Measurements from ENCODE around the gene SPATA22.
"Not testable (repeated sequence)": the region's sequence is repeated elsewhere in the genome, so short reads cannot be mapped to it uniquely, and the experiment has no call there.

SPATA22 gene

GRCh38 chr17:3471599-3471998 is at the start of gene SPATA22:
Gene SPATA22 (minus strand): TSS chr17:3471819. CDS start chr17:3469325, 2,494 bp downstream.
- DNase-seq (ENCODE audit: low read depth), result no peak

GRCh38 chr17:3519472-3519871 is 47.9 kb upstream of the SPATA22 start:
- not testable (repeated sequence) for DNase-seq (ENCODE audit: low read depth)

- no peak for DNase-seq (ENCODE audit: low read depth)
Measured at GRCh38 chr17:3514873-3515272, 43.3 kb upstream of the SPATA22 start.

GRCh38 chr17:3514167-3514566 is 42.5 kb upstream of the SPATA22 start:
- not testable (repeated sequence) for DNase-seq (ENCODE audit: low read depth)

GRCh38 chr17:3513305-3514035 is 41.9 kb upstream of the SPATA22 start:
- DNase-seq (ENCODE audit: low read depth), result no peak

- no peak for DNase-seq (ENCODE audit: low read depth)
Measured at GRCh38 chr17:3512505-3513171, 41.0 kb upstream of the SPATA22 start.

GRCh38 chr17:3511852-3512504 is 40.4 kb upstream of the SPATA22 start:
- no peak for DNase-seq (ENCODE audit: low read depth)

- DNase-seq (ENCODE audit: low read depth), result no peak
Measured at GRCh38 chr17:3510090-3510489, 38.5 kb upstream of the SPATA22 start.

- DNase-seq (ENCODE audit: low read depth), result no peak
Measured at GRCh38 chr17:3507869-3508268, 36.2 kb upstream of the SPATA22 start.

- DNase-seq (ENCODE audit: low read depth), result no peak
Measured at GRCh38 chr17:3507071-3507470, 35.5 kb upstream of the SPATA22 start.

- DNase-seq (ENCODE audit: low read depth), result no peak
Measured at GRCh38 chr17:3506054-3506453, 34.4 kb upstream of the SPATA22 start.

- no peak for DNase-seq (ENCODE audit: low read depth)
Measured at GRCh38 chr17:3505008-3505407, 33.4 kb upstream of the SPATA22 start.

- DNase-seq (ENCODE audit: low read depth), result no peak
Measured at GRCh38 chr17:3503285-3503684, 31.7 kb upstream of the SPATA22 start.

GRCh38 chr17:3502466-3502865 is 30.8 kb upstream of the SPATA22 start:
- DNase-seq (ENCODE audit: low read depth), result no peak

- DNase-seq (ENCODE audit: low read depth), result no peak
Measured at GRCh38 chr17:3501344-3501743, 29.7 kb upstream of the SPATA22 start.

GRCh38 chr17:3497101-3497500 is 25.5 kb upstream of the SPATA22 start:
- no peak for DNase-seq (ENCODE audit: low read depth)

GRCh38 chr17:3485481-3486068 is 14.0 kb upstream of the SPATA22 start:
- DNase-seq (ENCODE audit: low read depth), result no peak

- no peak for DNase-seq (ENCODE audit: low read depth)
Measured at GRCh38 chr17:3482852-3483251, 11.2 kb upstream of the SPATA22 start.

GRCh38 chr17:3479988-3480387 is 8.4 kb upstream of the SPATA22 start:
- DNase-seq (ENCODE audit: low read depth), result no peak

- DNase-seq (ENCODE audit: low read depth), result peak; percentile 19
Measured at GRCh38 chr17:3475812-3476610, 4.4 kb upstream of the SPATA22 start, which contains the start of gene ASPA. Gene ASPA (plus strand): TSS chr17:3475997. CDS start chr17:3476160, 163 bp downstream.

- no peak for DNase-seq (ENCODE audit: low read depth)
Measured at GRCh38 chr17:3475251-3475685, 3.6 kb upstream of the SPATA22 start.

GRCh38 chr17:3474212-3474611 is 2.6 kb upstream of the SPATA22 start:
- DNase-seq (ENCODE audit: low read depth), result no peak

Data from ELR (cell line).